ENCODE results near the gene ETV6. TPM values are rescaled to one million over a fixed set of nuclear protein-coding genes. Genes with fewer than 3 reads are reported as not detected.
A peak's percentile ranks its signal among the peaks of the same experiment; 100 is the strongest.

Gene ETV6
- total RNA-seq, 2 experiments from 2014 or later, result 17.1 to 19.3 TPM

DNA sequence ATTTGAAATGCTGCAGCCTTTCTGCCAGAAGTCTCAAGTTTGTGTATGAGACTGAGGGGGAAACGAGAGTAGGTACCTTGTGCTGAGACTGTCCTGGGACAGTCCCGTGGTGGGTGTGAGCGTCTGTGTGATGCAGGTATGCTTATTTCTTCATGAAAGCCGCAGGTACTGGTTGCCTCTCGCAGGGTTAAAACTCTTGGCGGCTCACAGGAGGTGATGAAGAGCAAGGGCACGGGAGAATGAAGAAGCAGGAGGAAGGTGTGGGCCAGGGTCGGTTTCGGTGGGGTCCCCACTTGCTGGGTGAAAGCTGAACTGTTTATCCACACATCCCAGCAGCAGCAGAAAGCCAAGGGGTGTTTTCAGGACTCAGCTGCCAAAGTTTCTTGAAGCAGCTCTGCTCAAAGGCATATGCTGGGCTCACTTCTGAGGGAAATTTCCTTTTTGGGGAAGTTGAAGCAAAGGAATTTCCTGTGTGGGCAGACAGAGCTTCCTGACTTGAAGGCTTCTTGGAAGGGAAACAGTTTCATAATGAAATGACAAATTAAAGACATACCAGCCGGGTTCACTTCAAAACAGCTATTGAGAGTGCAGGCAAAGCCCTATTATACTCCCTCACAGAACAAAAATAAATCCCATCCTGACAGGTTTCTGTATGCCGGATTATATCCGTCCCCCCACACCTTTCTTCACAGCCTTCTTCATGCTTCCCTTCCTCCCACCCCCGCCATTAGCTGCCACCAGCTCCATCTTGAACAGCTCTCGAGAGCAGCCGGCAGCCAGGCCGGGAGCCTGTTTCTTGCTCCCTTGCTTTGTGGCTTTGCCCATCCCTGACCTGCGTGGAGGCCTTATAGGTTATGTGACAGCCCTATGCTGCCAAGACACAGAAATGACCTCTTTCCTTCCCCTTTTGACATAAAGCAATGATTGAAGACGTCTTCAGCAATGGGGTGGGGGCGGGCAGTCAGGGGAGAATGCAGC is 116.6 kb downstream of the ETV6 start:
- no peaks in the 10 kb centered on the region for H4K20me1 ChIP-seq (ENCODE audit: insufficient read depth, low read length)
- peaks cover 14% of the 10 kb centered on the region; the same call in 1 of the 2 replicates for H3K79me2 ChIP-seq (ENCODE audit: insufficient read depth, low read depth, low read length)
- no peak overlapping the region for H2AFZ ChIP-seq (ENCODE audit: low read length)
- H3K36me3 ChIP-seq (ENCODE audit: insufficient read depth, low read length), result peaks cover 3% of the 10 kb centered on the region; the same call in 1 of the 2 replicates
- H3K4me2 ChIP-seq (ENCODE audit: low read length), result peak overlapping the region; percentile 67
- no peaks in the 10 kb centered on the region for H3K9me2 ChIP-seq (ENCODE audit: insufficient read depth, low read length)
- no peak for DNase-seq (ENCODE audit: low spot score)
- no peaks in the 10 kb centered on the region for H3K9me3 ChIP-seq (ENCODE audit: low read length)
- intact Hi-C loops (cut with micrococcal nuclease; ENCODE audit: unreplicated experiment), result no loop called here
- H3K4me3 ChIP-seq (ENCODE audit: low read depth, low read length, poor library complexity, severe bottlenecking), result peak overlapping the region; percentile 4
- peak overlapping the region; percentile 26 for H3K27ac ChIP-seq (ENCODE audit: low read depth, low read length, poor library complexity, severe bottlenecking)
- ChIA-PET CTCF (ENCODE audit: unreplicated experiment) (interaction anchor here (0.6 to 0.7 kb wide), 2 partner anchors 35 to 51 kb away, joined by 4 to 25 read pairs; no protein-coding TSS in a partner anchor), POLR2A (interaction anchor here (0.6 to 10.3 kb wide), 9 partner anchors 10 to 315 kb away, joined by 3 to 119 read pairs (median 5); no protein-coding TSS in a partner anchor)
- peaks cover 84% of the 10 kb centered on the region for H3K4me1 ChIP-seq (ENCODE audit: insufficient read depth, low read length, poor library complexity, severe bottlenecking)
- TF ChIP-seq CTCF (conservative IDR thresholded peaks at IDR 0.05; ENCODE audit: low read length), result no peak
- TF ChIP-seq EZH2phosphoT487 (IDR thresholded peaks at IDR 0.05; ENCODE audit: borderline replicate concordance, low read depth, low read length), result no peak
- BruUV-seq (replicated peaks), result no TSS peak

- Histone ChIP-seq H3K9me3 (ENCODE audit: low read length) (no peaks in the 10 kb centered on the region), H3K36me3 (ENCODE audit: insufficient read depth, low read length) (peaks cover 8% of the 10 kb centered on the region; the same call in 1 of the 2 replicates), H3K9me2 (ENCODE audit: insufficient read depth, low read length) (no peaks in the 10 kb centered on the region), H4K20me1 (ENCODE audit: insufficient read depth, low read length) (no peaks in the 10 kb centered on the region), H3K4me2 (ENCODE audit: low read length) (peak overlapping the region; percentile 67), H3K4me1 (ENCODE audit: insufficient read depth, low read length, poor library complexity, severe bottlenecking) (peaks cover 73% of the 10 kb centered on the region), H3K79me2 (ENCODE audit: insufficient read depth, low read depth, low read length) (peaks cover 14% of the 10 kb centered on the region; the same call in 1 of the 2 replicates), H3K27ac (ENCODE audit: low read depth, low read length, poor library complexity, severe bottlenecking) (no peak overlapping the region), H3K4me3 (ENCODE audit: low read depth, low read length, poor library complexity, severe bottlenecking) (no peak overlapping the region), H2AFZ (ENCODE audit: low read length) (no peak overlapping the region)
- no peak for DNase-seq (ENCODE audit: low spot score)
- intact Hi-C loops (cut with micrococcal nuclease; ENCODE audit: unreplicated experiment), result no loop called here
- BruUV-seq (replicated peaks), result no TSS peak
- TF ChIP-seq CTCF (conservative IDR thresholded peaks at IDR 0.05; ENCODE audit: low read length) (no peak), EZH2phosphoT487 (IDR thresholded peaks at IDR 0.05; ENCODE audit: borderline replicate concordance, low read depth, low read length) (no peak)
- POLR2A ChIA-PET, result interaction anchor here (0.5 to 10.3 kb wide), 7 partner anchors 8 to 314 kb away, joined by 3 to 119 read pairs (median 4); no protein-coding TSS in a partner anchor
- CTCF ChIA-PET (ENCODE audit: unreplicated experiment), result interaction anchor here (0.6 kb wide), 1 partner anchor 50 kb away, joined by 25 read pairs; no protein-coding TSS in a partner anchor
Measured at GRCh38 chr12:11767029-11767724, 117.7 kb downstream of the ETV6 start.
